A549 (cell line): Measurements from ENCODE around the gene TOX2. TPM values are rescaled to one million over a fixed set of nuclear protein-coding genes. Genes with fewer than 3 reads are reported as not detected.

Experiments used
- ATAC-seq, 2 experiments: fragments of 200-7000 bp in 1 of 2; fragments of >200 bp in 1 of 2; cut with Nextera tagmentation in 1 of 2; cut with Tn5 transposase in 1 of 2; 3 replicates each; pipeline versions ENCODE4 v1.8.0 to v1.9.1; 2018 to 2020; ENCODE audit warnings: mild to moderate bottlenecking in 1 of 2, moderate library complexity in 1 of 2
- CTCF ChIA-PET: fragments of 300-600 bp; sonication (Branson Sonifier 250); formaldehyde crosslinking; extraction: SDS; loops from one replicate; lab custom pipeline; 2021; ENCODE audit warnings: antibody characterized with exemption, inconsistent platforms; lab: Yijun Ruan, JAX
- POLR2A ChIA-PET: fragments of 350-600 bp; formaldehyde crosslinking; extraction: SDS; loops from one replicate; lab custom pipeline; 2021; ENCODE audit warnings: antibody characterized with exemption, inconsistent platforms; lab: Yijun Ruan, JAX
- DNase-seq, 2 experiments: peaks; one replicate each; pipeline versions ENCODE4 v3.0.0 to v3.0.0-alpha.2; 2011 to 2016; ENCODE audit warnings: low read depth in 1 of 2, low spot score in 1 of 2
- FAIRE-seq: peaks from 2 replicates; lab custom pipeline; 2011; peaks lifted over from hg19 to GRCh38; lab: Jason Lieb, UNC
- H3K27ac ChIP-seq, 2 experiments: fragments of >200 bp; sonication (Bioruptor Twin); formaldehyde crosslinking; 3 replicates each; pipeline ENCODE4 v1.5.1; 2016 to 2017
- H3K4me1 ChIP-seq: fragments of >200 bp; sonication (Bioruptor Twin); formaldehyde crosslinking; 3 replicates; pipeline ENCODE4 v1.6.1; 2016
- H3K4me2 ChIP-seq: fragments of >200 bp; sonication (Bioruptor Twin); formaldehyde crosslinking; 3 replicates; pipeline ENCODE4 v1.6.1; 2016
- H3K4me3 ChIP-seq: fragments of >200 bp; sonication (Bioruptor Twin); formaldehyde crosslinking; 3 replicates; pipeline ENCODE4 v1.5.1; 2016
- H3K9me3 ChIP-seq: fragments of >200 bp; sonication (Bioruptor Twin); formaldehyde crosslinking; 3 replicates; pipeline ENCODE4 v1.6.1; 2016
- BCL3 ChIP-seq: fragments of >200 bp; sonication (Bioruptor Twin); formaldehyde crosslinking; IDR thresholded peaks from 3 replicates; pipeline ENCODE4 v1.6.1; 2016
- CBX8 ChIP-seq: fragments of 200-600 bp; sonication (generic); IDR thresholded peaks from 2 replicates; pipeline ENCODE4 v1.6.1; 2016
- CHD2 ChIP-seq: fragments of 150-350 bp; IDR thresholded peaks from 2 replicates; pipeline ENCODE4 v1.6.1; 2014; ENCODE audit warnings: low read length; ENCODE audit not compliant: partially characterized antibody
- CTCF ChIP-seq: fragments of >200 bp; sonication (Bioruptor Twin); formaldehyde crosslinking; IDR thresholded peaks from 3 replicates; pipeline ENCODE4 v1.5.1; 2016
- E2F6 ChIP-seq: IDR thresholded peaks from 2 replicates; pipeline ENCODE4 v1.6.1; 2012; ENCODE audit warnings: low read depth, borderline replicate concordance
- EHF ChIP-seq: fragments of 250-450 bp; sonication (Bioruptor Pico); IDR thresholded peaks from 2 replicates; pipeline ENCODE4 v1.5.0; 2020; ENCODE audit warnings: mild to moderate bottlenecking
- ELK1 ChIP-seq: fragments of 150-350 bp; IDR thresholded peaks from 2 replicates; pipeline ENCODE4 v1.6.1; 2014; ENCODE audit warnings: low read depth, mild to moderate bottlenecking, low read length
- FOXS1 ChIP-seq: fragments of 250-450 bp; sonication (Bioruptor Pico); IDR thresholded peaks from 2 replicates; pipeline ENCODE4 v1.5.0; 2020; ENCODE audit warnings: mild to moderate bottlenecking, moderate library complexity
- HOXA7 ChIP-seq: fragments of 250-450 bp; sonication (Bioruptor Pico); IDR thresholded peaks from 2 replicates; pipeline ENCODE4 v1.5.0; 2020; ENCODE audit warnings: mild to moderate bottlenecking, moderate library complexity
- JUNB ChIP-seq: fragments of >200 bp; sonication (Bioruptor Twin); formaldehyde crosslinking; IDR thresholded peaks from 2 replicates; pipeline ENCODE4 v1.6.1; 2016
- MAZ ChIP-seq: fragments of 150-350 bp; IDR thresholded peaks from 2 replicates; pipeline ENCODE4 v1.6.1; 2014; ENCODE audit warnings: antibody characterized with exemption, low read depth, low read length, borderline replicate concordance
- NPAS2 ChIP-seq: fragments of 250-450 bp; sonication (Bioruptor Pico); IDR thresholded peaks from 2 replicates; pipeline ENCODE4 v1.8.0; 2022; ENCODE audit warnings: mild to moderate bottlenecking, moderate library complexity, borderline replicate concordance
- NR3C1 ChIP-seq: fragments of >200 bp; sonication (Bioruptor Twin); formaldehyde crosslinking; IDR thresholded peaks from 3 replicates; pipeline ENCODE4 v1.6.1; 2017
- PBX3 ChIP-seq: IDR thresholded peaks from 2 replicates; pipeline ENCODE4 v1.6.1; 2012
- POLR2A ChIP-seq: IDR thresholded peaks from 2 replicates; pipeline ENCODE4 v1.6.1; 2012; ENCODE audit warnings: mild to moderate bottlenecking, low read length
- SREBF2 ChIP-seq: fragments of 450-650 bp; IDR thresholded peaks from 2 replicates; pipeline ENCODE4 v1.6.1; 2014; ENCODE audit warnings: mild to moderate bottlenecking, moderate library complexity
- USF2 ChIP-seq: fragments of 450-650 bp; IDR thresholded peaks from 2 replicates; pipeline ENCODE4 v1.6.1; 2014; ENCODE audit warnings: antibody characterized with exemption
- ZFP36 ChIP-seq: fragments of 450-650 bp; IDR thresholded peaks from 2 replicates; pipeline ENCODE4 v1.6.1; 2014; ENCODE audit warnings: borderline replicate concordance; ENCODE audit not compliant: partially characterized antibody
- ZNF302 ChIP-seq: fragments of 250-450 bp; sonication (Bioruptor Pico); IDR thresholded peaks from 2 replicates; pipeline ENCODE4 v1.9.0; 2021; ENCODE audit warnings: inconsistent platforms, mild to moderate bottlenecking, moderate library complexity
- WGBS: methylation state at CpG from one replicate; pipeline ENCODE4 v1.1.6; 2017; ENCODE audit errors: missing lambda C conversion rate; 5-methylcytosine and 5-hydroxymethylcytosine counted together
- polyA plus RNA-seq, 4 experiments: library from polyadenylated mRNA; depleted of rRNA in 3 of 4; stranded (reverse); fragments of >200 nt; fragmentation: RNase III in 1 of 4; extraction: RNeasy Plus Mini Kit Qiagen cat#74134 plus additional on column Dnase treatment in 1 of 4; gene quantifications; 2 replicates in 3 of 4; 3 replicates in 1 of 4; pipeline ENCODE4 v1.2.3, GENCODE V29; 2011 to 2017

TOX2 gene
- polyA plus RNA-seq, 2 of the 4 experiments (the other 2 are of a cell fraction): 2.5 to 5.3 TPM

GRCh38 chr20:44023515-44024371 lies 109.1 kb downstream of the TOX2 start:
- no peak overlapping the region for H3K4me2 ChIP-seq
- H3K9me3 ChIP-seq: no peaks in the 10 kb centered on the region
- no peak overlapping the region for H3K4me3 ChIP-seq
- no peak for FAIRE-seq
- no peak for DNase-seq
- ATAC-seq: no peak
- 80% methylated on average over 10 of the region's 10 CpGs for WGBS
- POLR2A ChIA-PET: no interaction called here
- no peak overlapping the region for H3K27ac ChIP-seq
- CTCF ChIA-PET: interaction anchor here (1.3 to 2.2 kb wide), 2 partner anchors 57 to 274 kb away, joined by 3 to 5 read pairs; no protein-coding TSS in a partner anchor
- TF ChIP-seq MAZ: no peak
- TF ChIP-seq POLR2A: no peak
- no peak for TF ChIP-seq USF2
- no peak for TF ChIP-seq HOXA7
- TF ChIP-seq CBX8: no peak
- no peak for TF ChIP-seq NPAS2 (CRISPR knock-in tag)
- peaks cover 15% of the 10 kb centered on the region for H3K4me1 ChIP-seq

- CTCF ChIA-PET: interaction anchor here (1.4 to 2.2 kb wide), 2 partner anchors 275 kb away, joined by 3 to 5 read pairs; no protein-coding TSS in a partner anchor
- POLR2A ChIA-PET: no interaction called here
- no peak overlapping the region for H3K27ac ChIP-seq
- no peaks in the 10 kb centered on the region for H3K9me3 ChIP-seq
- WGBS: 52% methylated on average over 7 of the region's 7 CpGs
- no peak overlapping the region for H3K4me2 ChIP-seq
- no peak for ATAC-seq
- FAIRE-seq: no peak
- TF ChIP-seq PBX3 (no peak), HOXA7 (no peak), POLR2A (no peak), MAZ (no peak), CBX8 (no peak), SREBF2 (no peak), BCL3 (no peak), JUNB (no peak), EHF (CRISPR knock-in tag) (no peak), ELK1 (no peak), NR3C1 (no peak), ZFP36 (no peak), CTCF (no peak), CHD2 (no peak), ZNF302 (CRISPR knock-in tag) (no peak), FOXS1 (CRISPR knock-in tag) (no peak), E2F6 (no peak)
- H3K4me3 ChIP-seq: no peak overlapping the region
- H3K4me1 ChIP-seq: peaks cover 6% of the 10 kb centered on the region; the same call in 1 of the 3 replicates
- no peak for DNase-seq
Observed at GRCh38 chr20:44024820-44025580, 110.3 kb downstream of the TOX2 start.
